Stromal cell of bone marrow (primary cell): Measurements from ENCODE around the gene OR6J1.
"Not testable (repeated sequence)": the region's sequence is repeated elsewhere in the genome, so short reads cannot be mapped to it uniquely, and the experiment has no call there.

Experiments used
- DNase-seq: peaks from one replicate; pipeline ENCODE4 v3.0.0-alpha.2; 2012; ENCODE audit warnings: low read depth

OR6J1 gene

GRCh38 chr14:22650960-22651521 is 6.9 kb upstream of the OR6J1 start:
- no peak for DNase-seq

- no peak for DNase-seq
These were observed 6.0 kb upstream of the OR6J1 start for GRCh38 chr14:22650046-22650739.

- DNase-seq = peak; percentile 83
These were observed 4.4 kb upstream of the OR6J1 start for GRCh38 chr14:22648506-22648905.

- peak; percentile 72 for DNase-seq
These were observed 2.6 kb upstream of the OR6J1 start for GRCh38 chr14:22646570-22647254.

DNA sequence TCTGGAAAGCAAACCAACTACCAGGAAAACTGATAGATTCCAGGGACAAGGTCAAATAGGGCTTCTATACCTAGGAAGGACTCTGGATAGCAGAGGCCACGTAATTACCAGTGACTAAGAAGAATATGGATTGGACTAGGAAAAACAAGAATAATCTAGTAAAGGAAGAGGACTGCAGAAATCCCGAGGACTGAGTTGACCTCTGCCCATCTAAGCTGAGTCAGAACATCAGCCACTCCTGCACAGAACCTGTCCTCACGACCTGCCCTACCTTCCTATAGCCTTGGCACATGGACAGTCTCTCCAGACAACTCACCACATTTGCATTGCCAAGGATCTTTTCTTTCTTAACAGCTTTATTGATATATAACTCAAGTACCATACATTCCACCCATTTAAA is 2.3 kb downstream of the OR6J1 start:
- DNase-seq = no peak

DNA sequence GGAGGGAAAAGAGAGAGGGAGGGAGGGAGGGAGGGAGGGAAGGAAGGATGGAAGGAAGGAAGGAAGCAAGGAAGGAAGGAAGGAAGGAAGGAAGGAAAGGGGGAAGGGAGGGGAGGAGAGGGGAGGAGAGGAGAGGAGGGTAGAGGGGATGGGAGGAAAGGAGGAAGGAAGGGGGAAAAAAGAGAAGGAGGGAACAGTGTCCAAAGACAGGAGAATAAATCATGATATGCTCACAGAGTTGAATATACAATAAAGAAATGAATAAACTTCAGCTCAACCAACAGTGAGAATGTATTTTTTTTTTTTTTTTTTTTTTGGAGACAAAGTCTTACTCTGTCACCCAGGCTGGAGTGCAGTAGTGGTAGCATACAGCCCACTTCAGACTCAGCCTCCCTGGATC is 4.0 kb downstream of the OR6J1 start:
- DNase-seq = no peak

- DNase-seq = not testable (repeated sequence)
These were observed 8.2 kb downstream of the OR6J1 start for GRCh38 chr14:22635980-22636379.

GRCh38 chr14:22634233-22634900 is 9.8 kb downstream of the OR6J1 start:
- no peak for DNase-seq

DNA sequence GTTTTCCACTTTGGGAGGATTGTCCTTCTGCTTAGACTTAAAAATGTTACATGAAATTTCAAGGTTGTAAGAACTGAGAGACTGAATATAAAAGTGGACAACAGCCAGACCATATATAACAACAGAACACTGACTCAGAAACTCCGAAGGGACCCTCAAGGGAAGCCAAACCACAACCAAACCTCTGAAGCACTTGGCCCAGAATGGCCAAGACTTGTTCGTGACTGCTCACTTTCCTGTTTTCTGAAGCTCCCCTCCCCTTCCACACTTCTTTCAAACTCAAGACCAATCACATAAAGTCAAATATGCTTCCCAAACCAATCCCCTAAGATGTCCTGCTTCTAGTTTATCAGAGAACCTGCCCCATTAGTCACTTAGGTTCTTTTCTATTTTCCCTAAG is 13.7 kb downstream of the OR6J1 start:
- DNase-seq = peak; percentile 98

DNA sequence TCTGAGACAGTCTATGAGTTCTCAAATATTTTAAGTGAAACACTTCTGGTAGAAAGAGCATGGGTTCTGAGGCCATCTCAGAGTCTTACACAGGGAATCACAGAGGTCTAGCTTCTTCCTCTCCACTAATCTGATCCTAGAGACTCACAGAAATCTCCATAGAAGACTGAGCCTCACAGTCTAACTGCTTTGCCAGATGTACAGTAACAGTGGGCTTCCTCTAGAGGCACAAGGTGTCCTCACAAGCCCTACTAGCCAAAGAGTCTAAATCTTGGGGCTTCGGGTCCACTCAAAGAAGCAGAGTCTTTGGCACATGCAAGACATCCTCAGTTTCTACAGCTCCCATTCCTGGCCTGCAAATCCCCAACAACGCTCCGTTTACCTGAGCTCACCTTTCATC is 14.1 kb downstream of the OR6J1 start:
- DNase-seq = no peak

- DNase-seq = no peak
These were observed 14.8 kb downstream of the OR6J1 start for GRCh38 chr14:22629361-22629760.

GRCh38 chr14:22627506-22628263 is 16.5 kb downstream of the OR6J1 start:
- DNase-seq = no peak

GRCh38 chr14:22626590-22626989 is 17.6 kb downstream of the OR6J1 start:
- no peak for DNase-seq

DNA sequence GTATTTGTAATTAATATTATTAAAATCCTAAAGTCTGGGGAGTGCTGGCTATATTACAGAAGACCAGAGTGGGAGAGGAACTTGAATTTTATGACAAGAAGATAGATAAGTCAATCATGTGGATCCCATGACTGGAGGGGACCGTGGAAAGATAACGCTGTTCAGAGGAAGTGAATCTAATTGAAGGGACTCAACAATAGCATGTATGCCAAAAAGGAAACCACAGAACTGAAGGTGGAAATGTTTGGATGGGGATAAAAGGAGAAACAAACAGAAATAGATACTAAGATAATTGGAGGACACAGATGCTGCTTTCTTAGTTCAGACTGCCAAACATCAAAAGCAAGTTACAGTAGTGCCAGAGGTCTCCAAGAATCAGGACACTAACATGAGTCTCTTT is 21.1 kb downstream of the OR6J1 start:
- no peak for DNase-seq

DNA sequence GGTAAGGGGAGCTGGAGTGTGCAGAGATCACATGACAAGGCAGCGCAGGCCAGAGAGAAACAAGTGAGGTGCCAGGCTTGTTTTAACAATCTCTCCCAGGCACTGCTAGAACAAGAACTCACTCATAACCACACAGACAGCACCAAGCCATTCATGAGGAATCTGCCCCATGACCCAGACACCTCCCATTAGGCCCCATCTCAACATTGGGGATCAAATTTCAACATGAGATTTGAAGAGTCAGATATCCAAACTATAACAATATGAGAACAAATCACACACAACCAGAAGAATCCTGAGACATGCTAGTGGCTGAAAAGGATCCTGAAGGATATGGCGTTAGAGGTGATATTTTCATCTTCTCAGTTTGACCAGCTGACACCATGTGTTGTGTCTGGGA is 21.9 kb downstream of the OR6J1 start:
- DNase-seq = peak; percentile 57

DNA sequence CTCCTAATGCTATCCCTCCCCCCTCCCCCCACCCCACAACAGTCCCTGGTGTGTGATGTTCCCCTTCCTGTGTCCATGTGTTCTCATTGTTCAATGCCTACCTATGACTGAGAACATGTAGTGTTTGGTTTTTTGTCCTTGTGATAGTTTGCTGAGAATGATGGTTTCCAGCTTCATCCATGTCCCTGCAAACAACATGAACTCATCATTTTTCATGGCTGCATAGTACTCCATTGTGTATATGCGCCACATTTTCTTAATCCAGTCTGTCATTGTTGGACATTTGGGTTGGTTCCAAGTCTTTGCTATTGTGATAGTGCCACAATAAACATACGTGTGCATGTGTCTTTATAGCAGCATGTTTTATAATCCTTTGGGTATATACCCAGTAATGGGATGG is 28.4 kb downstream of the OR6J1 start:
- DNase-seq = not testable (repeated sequence)

DNA sequence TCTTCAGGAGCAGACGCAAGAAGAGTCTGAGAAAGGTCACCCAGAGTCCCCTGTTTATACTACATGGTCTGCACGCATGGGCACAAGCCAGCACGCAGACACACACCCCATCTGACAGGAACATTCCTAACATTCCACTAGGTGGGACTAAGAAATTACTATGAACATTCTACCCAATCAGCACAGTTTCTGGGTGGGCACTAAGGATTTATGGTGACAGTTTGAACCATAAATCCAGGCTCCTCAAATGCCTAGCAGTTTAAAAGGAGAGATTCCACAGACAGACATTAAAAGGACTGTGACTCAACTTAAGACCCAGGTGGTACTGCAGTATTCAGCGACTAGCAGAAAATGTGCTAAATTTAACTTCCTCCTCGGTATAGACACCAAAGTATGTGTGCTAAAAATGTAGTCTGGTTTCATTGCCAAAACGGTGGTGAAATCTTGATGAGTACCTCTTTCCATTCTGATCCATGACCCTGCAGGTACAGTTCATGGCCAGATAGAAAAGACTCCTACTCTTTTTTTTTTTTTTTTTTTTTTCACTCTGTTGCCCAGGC is 29.8 kb downstream of the OR6J1 start:
- peak; percentile 57 for DNase-seq

- no peak for DNase-seq
These were observed 30.4 kb downstream of the OR6J1 start for GRCh38 chr14:22613736-22614239.

- DNase-seq = no peak
These were observed 31.0 kb downstream of the OR6J1 start for GRCh38 chr14:22613106-22613695.

DNA sequence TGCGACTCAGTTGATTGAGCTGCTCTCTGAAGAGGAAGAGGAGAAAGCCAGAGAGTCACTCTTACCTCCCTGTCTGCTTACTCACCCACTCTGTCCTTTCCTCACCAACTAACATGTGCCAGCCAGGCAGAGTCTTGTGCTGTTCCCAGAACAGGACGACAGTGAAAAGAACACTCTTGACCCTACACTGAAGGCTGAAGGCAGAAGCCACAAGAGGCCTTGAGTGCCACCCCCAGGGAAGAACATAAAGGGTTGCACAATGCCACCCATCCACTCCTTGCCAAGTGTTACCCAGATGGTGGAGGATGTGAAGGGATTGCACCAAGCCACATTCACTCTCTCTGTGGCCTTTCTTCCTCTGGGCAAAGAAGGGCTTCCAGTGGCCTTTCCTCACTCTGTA is 33.2 kb downstream of the OR6J1 start:
- no peak for DNase-seq

DNA sequence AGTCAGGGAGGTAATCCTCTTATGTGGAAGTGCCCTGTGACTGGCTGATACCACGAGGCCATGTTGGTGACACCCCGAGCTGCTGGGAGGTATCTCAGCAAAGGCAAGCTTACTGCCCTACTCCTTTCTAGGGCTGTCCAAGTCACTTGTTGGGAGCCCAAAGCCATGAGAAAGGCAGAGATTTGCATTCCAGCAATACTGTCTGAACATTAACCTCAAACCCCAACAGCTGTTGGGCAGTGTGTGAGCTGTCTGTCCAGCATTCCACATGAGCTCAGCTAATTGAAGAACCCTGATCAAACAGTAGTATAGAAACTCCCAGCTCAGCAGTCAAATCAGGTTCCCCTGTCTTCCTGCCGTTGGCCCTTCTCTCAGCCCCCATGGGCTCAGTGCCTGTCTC is 36.9 kb downstream of the OR6J1 start:
- no peak for DNase-seq
